Gastroesophageal sphincter (tissue), 4 donors: ENCODE results near the gene CLEC7A. TPM values are rescaled to one million over a fixed set of nuclear protein-coding genes. Genes with fewer than 3 reads are reported as not detected.

Source experiments
- ATAC-seq: fragments of 150-250 bp; one replicate; pipeline ENCODE4 v1.9.1; 2016; ENCODE audit warnings: mild to moderate bottlenecking, moderate library complexity
- H3K27ac ChIP-seq, 4 donors: fragments of 200-600 bp; sonication (generic) in 3 of 4; 1 replicate in 3 of 4; 2 replicates in 1 of 4; pipeline ENCODE4 v1.5.1; 2016 to 2019
- H3K27me3 ChIP-seq: fragments of 200-600 bp; sonication (generic); one replicate; pipeline ENCODE4 v1.5.1; 2019
- H3K36me3 ChIP-seq, 2 donors: fragments of 200-600 bp; sonication (generic); one replicate each; pipeline ENCODE4 v1.5.1; 2019; ENCODE audit warnings: control low read depth in 1 of 2
- H3K4me1 ChIP-seq, 3 donors: fragments of 200-600 bp; sonication (generic); 1 replicate in 2 of 3; 2 replicates in 1 of 3; pipeline ENCODE4 v1.5.1; 2016 to 2019; ENCODE audit warnings: control low read depth in 2 of 3
- H3K4me3 ChIP-seq, 2 donors: fragments of 200-600 bp; sonication (generic); one replicate each; pipeline ENCODE4 v1.5.1; 2019; ENCODE audit warnings: mild to moderate bottlenecking in 1 of 2, moderate library complexity in 1 of 2
- H3K9me3 ChIP-seq, 3 donors: fragments of 200-600 bp; sonication (generic); one replicate each; pipeline ENCODE4 v1.5.1; 2017 to 2019; ENCODE audit warnings: control low read depth in 2 of 3
- EP300 ChIP-seq: sonication (generic); formaldehyde crosslinking; IDR thresholded peaks from one replicate; pipeline ENCODE4 v1.6.1; 2017; ENCODE audit warnings: antibody characterized with exemption, mild to moderate bottlenecking
- POLR2A ChIP-seq, 2 donors: fragments of 450-650 bp; IDR thresholded peaks; one replicate each; pipeline ENCODE4 v1.6.1; 2017; ENCODE audit warnings: antibody characterized with exemption in 2 of 2, mild to moderate bottlenecking in 2 of 2, moderate library complexity in 1 of 2
- POLR2AphosphoS5 ChIP-seq: sonication (generic); formaldehyde crosslinking; IDR thresholded peaks from one replicate; pipeline ENCODE4 v1.6.1; 2017; ENCODE audit warnings: antibody characterized with exemption
- WGBS, 2 donors: methylation state at CpG; one replicate each; pipeline ENCODE4 v1.1.5; 2018; ENCODE audit warnings: low coverage in 1 of 2; 5-methylcytosine and 5-hydroxymethylcytosine counted together
- total RNA-seq, 4 donors: library from RNA; depleted of rRNA; stranded (reverse); fragments of >200 nt; gene quantifications; one replicate each; pipeline ENCODE4 v1.1.0, GENCODE V29; 2016
- TF ChIP-seq, protein P1 (sequence below), 4 experiments: fragments of 200-600 bp in 2 of 4; fragments of 450-650 bp in 2 of 4; sonication (generic) in 1 of 4; IDR thresholded peaks; one replicate each; pipeline ENCODE4 v1.5.1; 2017 to 2019; ENCODE audit warnings: antibody characterized with exemption in 4 of 4, mild to moderate bottlenecking in 2 of 4, moderate library complexity in 2 of 4

Gene CLEC7A
- total RNA-seq, 4 donors from 2014 or later: 1.9 to 9.0 (median 5.1) TPM

DNA sequence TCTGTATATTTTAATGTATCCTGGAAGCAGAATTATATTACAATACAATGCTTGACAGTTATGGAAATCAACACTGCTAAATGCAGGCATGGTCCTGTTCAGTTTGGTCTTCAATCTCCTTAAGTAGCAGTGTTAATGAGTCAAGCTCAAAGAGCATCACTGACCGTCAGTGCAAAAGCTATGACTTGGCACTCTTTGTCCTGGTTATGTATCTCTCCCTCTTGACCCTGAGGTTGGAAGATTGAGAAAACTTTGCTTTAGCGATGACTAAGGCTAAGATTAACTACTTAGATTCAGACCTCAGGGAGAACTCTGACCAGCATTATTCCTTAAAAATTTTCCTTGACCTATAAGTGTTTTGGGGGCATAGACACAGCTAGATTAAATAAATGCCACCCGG lies 10.9 kb downstream of the CLEC7A start:
- TF ChIP-seq POLR2AphosphoS5 (no peak), POLR2A (IDR thresholded peaks at IDR 0.05) (no peak), EP300 (no peak)
- TF ChIP-seq, protein P1, sequence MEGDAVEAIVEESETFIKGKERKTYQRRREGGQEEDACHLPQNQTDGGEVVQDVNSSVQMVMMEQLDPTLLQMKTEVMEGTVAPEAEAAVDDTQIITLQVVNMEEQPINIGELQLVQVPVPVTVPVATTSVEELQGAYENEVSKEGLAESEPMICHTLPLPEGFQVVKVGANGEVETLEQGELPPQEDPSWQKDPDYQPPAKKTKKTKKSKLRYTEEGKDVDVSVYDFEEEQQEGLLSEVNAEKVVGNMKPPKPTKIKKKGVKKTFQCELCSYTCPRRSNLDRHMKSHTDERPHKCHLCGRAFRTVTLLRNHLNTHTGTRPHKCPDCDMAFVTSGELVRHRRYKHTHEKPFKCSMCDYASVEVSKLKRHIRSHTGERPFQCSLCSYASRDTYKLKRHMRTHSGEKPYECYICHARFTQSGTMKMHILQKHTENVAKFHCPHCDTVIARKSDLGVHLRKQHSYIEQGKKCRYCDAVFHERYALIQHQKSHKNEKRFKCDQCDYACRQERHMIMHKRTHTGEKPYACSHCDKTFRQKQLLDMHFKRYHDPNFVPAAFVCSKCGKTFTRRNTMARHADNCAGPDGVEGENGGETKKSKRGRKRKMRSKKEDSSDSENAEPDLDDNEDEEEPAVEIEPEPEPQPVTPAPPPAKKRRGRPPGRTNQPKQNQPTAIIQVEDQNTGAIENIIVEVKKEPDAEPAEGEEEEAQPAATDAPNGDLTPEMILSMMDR (IDR thresholded peaks at IDR 0.05): no peak

DNA sequence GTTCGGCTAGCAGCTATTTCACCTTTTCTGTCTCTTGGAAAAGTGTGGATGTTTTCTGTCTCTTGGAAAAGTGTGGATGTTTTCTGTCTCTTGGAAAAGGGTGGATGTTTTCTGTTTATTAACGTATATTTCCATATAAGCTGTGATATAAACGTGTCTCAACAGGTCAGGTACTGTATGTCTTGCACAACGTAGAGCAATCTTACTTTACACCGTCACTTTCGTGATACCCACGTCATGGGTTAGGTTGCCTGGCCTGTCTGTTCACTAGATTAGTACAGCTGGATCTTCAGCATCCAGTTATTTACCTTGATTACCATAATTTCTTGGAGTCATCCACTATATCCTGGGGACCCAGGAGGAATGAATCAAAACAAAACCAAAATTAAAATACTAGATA lies 14.1 kb downstream of the CLEC7A start:
- H3K27ac ChIP-seq: no peak overlapping the region
- no peak overlapping the region for H3K4me3 ChIP-seq
- H3K4me1 ChIP-seq: no peaks in the 10 kb centered on the region
- no peaks in the 10 kb centered on the region for H3K36me3 ChIP-seq
- 92% methylated on average over 7 of the region's 7 CpGs for whole genome bisulfite sequencing, 2 donors
- no peak for TF ChIP-seq EP300
- TF ChIP-seq, protein P1 (IDR thresholded peaks at IDR 0.05): no peak
- no peak for TF ChIP-seq POLR2A (IDR thresholded peaks at IDR 0.05)
- TF ChIP-seq POLR2AphosphoS5: no peak
- no peaks in the 10 kb centered on the region for H3K9me3 ChIP-seq
- no peaks in the 10 kb centered on the region for H3K27me3 ChIP-seq
- ATAC-seq: no peak

More for the DNA sequence above, 10.9 kb downstream of the CLEC7A start:
- no peaks in the 10 kb centered on the region for H3K36me3 ChIP-seq
- no peak overlapping the region for H3K27ac ChIP-seq
- no peaks in the 10 kb centered on the region for H3K9me3 ChIP-seq
- H3K4me1 ChIP-seq: no peaks in the 10 kb centered on the region
- no peaks in the 10 kb centered on the region for H3K27me3 ChIP-seq
- 52 to 100% methylated on average over 1 to 3 of the region's 3 CpGs for WGBS, 2 donors
- no peak overlapping the region for H3K4me3 ChIP-seq
- no peak for ATAC-seq

DNA sequence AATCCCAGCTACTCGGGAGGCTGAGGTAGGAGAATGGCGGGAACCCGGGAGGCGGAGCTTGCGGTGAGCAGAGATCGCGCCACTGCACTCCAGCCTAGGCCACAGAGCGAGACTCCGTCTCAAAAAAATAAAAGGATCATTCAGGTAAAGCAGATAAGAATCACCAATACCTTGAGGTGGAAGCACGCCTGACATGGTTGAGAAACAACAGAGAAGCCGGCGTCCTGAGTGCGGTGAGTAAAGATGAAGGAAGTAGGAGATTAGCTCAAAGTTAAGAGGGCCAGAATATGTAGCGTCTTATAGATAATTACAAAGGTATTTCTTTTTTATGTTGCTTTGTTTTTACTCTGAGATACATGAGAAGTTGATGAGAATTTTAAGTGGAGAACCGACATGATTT lies 14.7 kb downstream of the CLEC7A start:
- WGBS, 2 donors: 64 to 79% methylated on average over 5 to 8 of the region's 15 CpGs
- Histone ChIP-seq H3K9me3 (no peaks in the 10 kb centered on the region), H3K4me3 (no peak overlapping the region), H3K27me3 (no peaks in the 10 kb centered on the region), H3K27ac (no peak overlapping the region), H3K4me1 (no peaks in the 10 kb centered on the region), H3K36me3 (no peaks in the 10 kb centered on the region)
- no peak for ATAC-seq
- TF ChIP-seq EP300 (no peak), POLR2AphosphoS5 (no peak), POLR2A (IDR thresholded peaks at IDR 0.05) (no peak)
- TF ChIP-seq, protein P1 (IDR thresholded peaks at IDR 0.05): no peak

DNA sequence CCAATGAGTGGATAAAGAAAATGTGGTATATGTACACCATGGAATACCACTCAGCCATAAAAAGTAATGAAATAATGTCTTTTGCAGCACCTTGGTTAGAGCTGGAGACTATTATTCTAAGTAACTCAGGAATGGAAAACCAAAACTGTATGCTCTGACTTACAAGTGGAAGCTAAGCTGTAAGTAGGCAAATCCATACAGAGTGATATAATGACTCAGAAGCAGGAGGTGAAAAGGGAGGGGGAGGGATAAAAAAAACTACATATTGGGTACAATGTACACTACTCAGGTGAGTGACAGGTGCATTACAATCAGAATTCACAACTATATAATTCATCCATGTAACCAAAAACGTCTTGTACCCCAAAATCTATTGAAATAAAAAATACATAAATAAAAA lies 16.1 kb downstream of the CLEC7A start:
- Histone ChIP-seq H3K27ac (no peak overlapping the region), H3K36me3 (no peaks in the 10 kb centered on the region), H3K27me3 (no peaks in the 10 kb centered on the region), H3K4me3 (no peak overlapping the region), H3K9me3 (no peaks in the 10 kb centered on the region), H3K4me1 (no peaks in the 10 kb centered on the region)
- TF ChIP-seq, protein P1 (IDR thresholded peaks at IDR 0.05): no peak
- TF ChIP-seq POLR2AphosphoS5: no peak
- no peak for TF ChIP-seq POLR2A (IDR thresholded peaks at IDR 0.05)
- no peak for TF ChIP-seq EP300
- no peak for ATAC-seq
- 55 to 86% methylated on average over 1 of the region's 1 CpG for WGBS, 2 donors

DNA sequence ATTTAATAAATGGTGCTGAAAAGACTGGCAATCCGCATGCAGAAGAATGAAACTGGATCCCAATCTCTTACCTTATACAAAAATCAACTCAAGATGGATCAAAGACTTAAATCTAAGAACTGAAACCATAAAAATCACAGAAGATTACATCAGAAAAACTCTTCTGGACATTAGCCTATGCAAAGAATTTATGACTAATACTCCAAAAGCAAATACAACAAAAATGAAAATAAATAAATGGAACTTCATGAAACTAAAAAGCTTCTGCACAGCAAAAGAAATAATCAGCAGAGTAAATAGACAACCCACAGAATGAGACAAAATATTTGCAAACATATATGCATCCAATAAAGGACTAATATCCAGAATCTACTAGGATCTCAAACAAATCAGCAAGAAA lies 16.9 kb downstream of the CLEC7A start:
- Histone ChIP-seq H3K27ac (no peak overlapping the region), H3K27me3 (no peaks in the 10 kb centered on the region), H3K9me3 (no peaks in the 10 kb centered on the region), H3K36me3 (no peaks in the 10 kb centered on the region), H3K4me3 (no peak overlapping the region), H3K4me1 (no peaks in the 10 kb centered on the region)
- no peak for ATAC-seq
- no peak for TF ChIP-seq POLR2A (IDR thresholded peaks at IDR 0.05)
- TF ChIP-seq, protein P1 (IDR thresholded peaks at IDR 0.05): no peak
- WGBS, 2 donors: 88 to 100% methylated on average over 1 of the region's 1 CpG
